Esophagus squamous epithelium (tissue), 4 donors: ENCODE data around the gene NHEJ1.

Experiments used
- POLR2A ChIP-seq, 4 donors: fragments of 450-650 bp; IDR thresholded peaks; one replicate each; pipeline ENCODE4 v1.6.1; 2017; ENCODE audit warnings: antibody characterized with exemption in 4 of 4, mild to moderate bottlenecking in 4 of 4, moderate library complexity in 3 of 4
- TF ChIP-seq, protein P1 (sequence below), 6 experiments: fragments of 450-650 bp in 4 of 6; fragments of 200-600 bp in 2 of 6; sonication (generic) in 2 of 6; IDR thresholded peaks; one replicate each; pipeline ENCODE4 v1.5.1; 2016 to 2019; ENCODE audit warnings: antibody characterized with exemption in 6 of 6, mild to moderate bottlenecking in 4 of 6, moderate library complexity in 4 of 6

DNA sequence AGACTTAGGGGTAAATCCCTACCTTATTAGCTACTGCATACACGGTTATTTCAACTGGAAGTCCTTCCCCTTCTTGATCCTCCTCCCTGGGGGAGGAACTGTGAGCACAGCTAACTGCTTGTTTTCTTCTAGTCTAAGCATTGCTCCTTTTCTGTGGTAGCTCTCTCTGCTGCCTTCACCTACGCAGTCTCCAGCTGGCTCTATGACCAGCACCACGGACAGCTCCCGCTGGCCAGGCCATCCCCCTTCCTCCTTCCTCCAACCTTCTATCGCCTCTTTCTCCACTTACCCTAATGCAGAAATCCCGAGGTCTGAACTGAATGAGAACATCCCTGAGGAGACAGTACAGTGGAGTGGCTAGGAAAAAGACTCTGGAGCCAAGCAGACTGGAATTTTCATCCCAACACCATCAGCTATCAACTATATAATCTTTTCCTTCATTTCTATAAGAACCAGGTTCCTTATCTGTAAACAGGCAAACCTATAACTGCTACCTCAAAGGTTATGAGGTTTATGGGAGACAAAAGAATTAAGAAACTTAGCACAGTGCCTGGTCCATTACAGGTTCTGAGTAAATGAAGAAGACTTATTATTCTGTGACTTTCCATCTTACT, 114.6 kb downstream of the NHEJ1 start:
- no peak for TF ChIP-seq POLR2A (IDR thresholded peaks at IDR 0.05)
- TF ChIP-seq, protein P1, sequence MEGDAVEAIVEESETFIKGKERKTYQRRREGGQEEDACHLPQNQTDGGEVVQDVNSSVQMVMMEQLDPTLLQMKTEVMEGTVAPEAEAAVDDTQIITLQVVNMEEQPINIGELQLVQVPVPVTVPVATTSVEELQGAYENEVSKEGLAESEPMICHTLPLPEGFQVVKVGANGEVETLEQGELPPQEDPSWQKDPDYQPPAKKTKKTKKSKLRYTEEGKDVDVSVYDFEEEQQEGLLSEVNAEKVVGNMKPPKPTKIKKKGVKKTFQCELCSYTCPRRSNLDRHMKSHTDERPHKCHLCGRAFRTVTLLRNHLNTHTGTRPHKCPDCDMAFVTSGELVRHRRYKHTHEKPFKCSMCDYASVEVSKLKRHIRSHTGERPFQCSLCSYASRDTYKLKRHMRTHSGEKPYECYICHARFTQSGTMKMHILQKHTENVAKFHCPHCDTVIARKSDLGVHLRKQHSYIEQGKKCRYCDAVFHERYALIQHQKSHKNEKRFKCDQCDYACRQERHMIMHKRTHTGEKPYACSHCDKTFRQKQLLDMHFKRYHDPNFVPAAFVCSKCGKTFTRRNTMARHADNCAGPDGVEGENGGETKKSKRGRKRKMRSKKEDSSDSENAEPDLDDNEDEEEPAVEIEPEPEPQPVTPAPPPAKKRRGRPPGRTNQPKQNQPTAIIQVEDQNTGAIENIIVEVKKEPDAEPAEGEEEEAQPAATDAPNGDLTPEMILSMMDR (IDR thresholded peaks at IDR 0.05) = no peak
